Measurements from ENCODE around the gene FLAD1. TPM values are rescaled to one million over a fixed set of nuclear protein-coding genes. Genes with fewer than 3 reads are reported as not detected.

The FLAD1 gene
- total and polyA plus RNA-seq, 2 of the 8 experiments (the other 6 are each of a cell fraction or from before 2014, with no cell fraction given): 104 to 143 TPM

GRCh38 chr1:155030243-155030795 is 47.2 kb downstream of the FLAD1 start:
- no peak overlapping the region for H3K4ac ChIP-seq (replicated peaks; ENCODE audit: insufficient read length, low read depth, low read length)
- H2AK5ac ChIP-seq (ENCODE audit: low read depth, low read length): no peak overlapping the region
- H2BK15ac ChIP-seq (ENCODE audit: low read length): no peak overlapping the region
- no peak for DNase-seq (ENCODE audit: low read depth in 1 of 2, low spot score in 2 of 2)
- no peaks in the 10 kb centered on the region for H3K79me2 ChIP-seq (ENCODE audit: control insufficient read depth in 1 of 2, insufficient read depth in 2 of 2, low read length in 2 of 2)
- H3K4me3 ChIP-seq (ENCODE audit: extremely low read depth in 1 of 4, insufficient read depth in 2 of 4, low read depth in 3 of 4, low read length in 4 of 4): no peak overlapping the region
- no peak overlapping the region for H4K91ac ChIP-seq (replicated peaks; ENCODE audit: insufficient read length, low read length)
- H2BK5ac ChIP-seq (ENCODE audit: low read depth, low read length): no peak overlapping the region
- no peak overlapping the region for H3K23ac ChIP-seq (ENCODE audit: insufficient read length)
- H3K27ac ChIP-seq (ENCODE audit: low read depth, low read length): no peak overlapping the region
- ChIA-PET POLR2A (ENCODE audit: partially characterized antibody) (interaction anchor here (0.6 to 2.0 kb wide), 5 partner anchors 11 to 692 kb away, joined by 3 to 5 read pairs (median 3); no protein-coding TSS in a partner anchor), CTCF (ENCODE audit: partially characterized antibody) (interaction anchor here (0.6 to 9.5 kb wide), 7 partner anchors 10 to 1671 kb away, joined by 3 to 76 read pairs (median 16); no protein-coding TSS in a partner anchor)
- H2BK12ac ChIP-seq (ENCODE audit: low read depth, low read length): no peak overlapping the region
- no peak overlapping the region for H3K4me2 ChIP-seq (ENCODE audit: insufficient read depth in 1 of 2, low read depth in 2 of 2, low read length in 2 of 2)
- H3K18ac ChIP-seq (ENCODE audit: extremely low read depth, low read length): no peak overlapping the region
- no peak overlapping the region for H4K5ac ChIP-seq (ENCODE audit: insufficient read length, low read depth, low read length)
- H3K9me3 ChIP-seq (ENCODE audit: insufficient read depth in 2 of 2, low read depth in 1 of 2, low read length in 1 of 2): no peaks in the 10 kb centered on the region
- no peak overlapping the region; a peak in 2 of 7 replicates for H3K9ac ChIP-seq (replicated peaks in 1 of 4; ENCODE audit: extremely low read depth in 1 of 4, low read depth in 3 of 4, low read length in 3 of 4)
- no peaks in the 10 kb centered on the region for H3K79me1 ChIP-seq (ENCODE audit: low read depth, low read length)
- no peaks in the 10 kb centered on the region for H4K20me1 ChIP-seq (replicated peaks in 1 of 2; ENCODE audit: control insufficient read depth in 1 of 2, insufficient read depth in 2 of 2, low read length in 2 of 2)
- H2AFZ ChIP-seq (ENCODE audit: low read length): no peak overlapping the region
- FAIRE-seq: no peak
- no peak overlapping the region for H3K14ac ChIP-seq (ENCODE audit: insufficient read length)
- H2BK120ac ChIP-seq (replicated peaks; ENCODE audit: low read depth, low read length): no peak overlapping the region
- H3K56ac ChIP-seq (replicated peaks; ENCODE audit: insufficient read length, low read depth, low read length): no peak overlapping the region
- H2BK20ac ChIP-seq (ENCODE audit: low read length): no peak overlapping the region
- H3K23me2 ChIP-seq (ENCODE audit: low read depth, low read length): no peaks in the 10 kb centered on the region
- peaks cover 0 to 5% (median 0%) of the 10 kb centered on the region in 4 experiments; a peak in 2 of 7 replicates for H3K4me1 ChIP-seq (replicated peaks in 1 of 4; ENCODE audit: control insufficient read depth in 3 of 4, insufficient read depth in 4 of 4, low read length in 3 of 4)
- WGBS, 2 experiments (ENCODE audit: extremely low coverage in 1 of 2, insufficient coverage in 1 of 2, insufficient read length in 1 of 2, insufficient replicate concordance in 2 of 2, low coverage in 1 of 2, low lambda C conversion rate in 2 of 2, missing lambda C conversion rate in 1 of 2): 89% methylated on average over 14 of the region's 15 CpGs; no CpG with 5 or more reads in 1 of the 2 experiments
- H3K36me3 ChIP-seq (ENCODE audit: control insufficient read depth in 2 of 4, insufficient read depth in 4 of 4, low read length in 3 of 4): no peaks in the 10 kb centered on the region
- peaks cover 0 to 3% (median 1%) of the 10 kb centered on the region in 4 experiments; a peak in 1 of 7 replicates for H3K27me3 ChIP-seq (replicated peaks in 1 of 4; ENCODE audit: control insufficient read depth in 3 of 4, extremely low read depth in 1 of 4, insufficient read depth in 3 of 4, low read length in 3 of 4)
- no peak overlapping the region for H4K8ac ChIP-seq (ENCODE audit: extremely low read depth, insufficient read depth, low read length)
- TF ChIP-seq NRF1 (IDR thresholded peaks at IDR 0.05; ENCODE audit: low read depth, low read length) (no peak), GABPA (IDR thresholded peaks at IDR 0.05; ENCODE audit: borderline replicate concordance, insufficient read depth, low read length) (no peak)

Data from H1 (cell line).